Keratinocyte (primary cell): ENCODE results near the gene ARHGAP24.

Experiments
- EZH2 ChIP-seq: IDR thresholded peaks from one replicate; pipeline ENCODE4 v1.6.1; 2012; ENCODE audit warnings: inconsistent platforms, mild to moderate bottlenecking, low read length, moderate library complexity
- TF ChIP-seq, protein P1 (sequence below), 3 experiments: IDR thresholded peaks in 1 of 3; conservative IDR thresholded peaks in 1 of 3; optimal IDR thresholded peaks in 1 of 3; 2 replicates in 2 of 3; 3 replicates in 1 of 3; pipeline versions ENCODE3 to v1.5.1; 2011; ENCODE audit warnings: low read length in 3 of 3, mild to moderate bottlenecking in 3 of 3, moderate library complexity in 2 of 3, control low read depth in 1 of 3, inconsistent platforms in 1 of 3; ENCODE audit not compliant: insufficient read depth in 2 of 3; ENCODE audit errors: extremely low read depth in 1 of 3

DNA sequence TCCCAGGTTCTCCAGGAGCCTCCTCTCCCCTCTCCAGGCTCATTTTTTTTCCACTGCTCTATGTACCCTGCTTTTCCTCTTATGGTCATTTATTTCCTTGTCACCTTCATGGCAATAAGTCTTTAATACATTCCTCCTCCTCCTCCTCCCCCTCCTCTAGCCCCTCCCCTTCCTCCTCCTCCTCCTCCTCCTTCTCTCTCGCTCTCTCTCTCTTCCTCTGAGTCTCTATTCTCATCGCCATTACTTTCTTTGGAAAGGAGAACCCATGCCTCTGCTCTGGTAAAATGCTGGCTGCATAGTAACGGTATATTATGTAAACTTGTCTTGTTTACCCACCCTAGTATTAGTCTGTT lies 35.7 kb downstream of the ARHGAP24 start:
- TF ChIP-seq, protein P1, sequence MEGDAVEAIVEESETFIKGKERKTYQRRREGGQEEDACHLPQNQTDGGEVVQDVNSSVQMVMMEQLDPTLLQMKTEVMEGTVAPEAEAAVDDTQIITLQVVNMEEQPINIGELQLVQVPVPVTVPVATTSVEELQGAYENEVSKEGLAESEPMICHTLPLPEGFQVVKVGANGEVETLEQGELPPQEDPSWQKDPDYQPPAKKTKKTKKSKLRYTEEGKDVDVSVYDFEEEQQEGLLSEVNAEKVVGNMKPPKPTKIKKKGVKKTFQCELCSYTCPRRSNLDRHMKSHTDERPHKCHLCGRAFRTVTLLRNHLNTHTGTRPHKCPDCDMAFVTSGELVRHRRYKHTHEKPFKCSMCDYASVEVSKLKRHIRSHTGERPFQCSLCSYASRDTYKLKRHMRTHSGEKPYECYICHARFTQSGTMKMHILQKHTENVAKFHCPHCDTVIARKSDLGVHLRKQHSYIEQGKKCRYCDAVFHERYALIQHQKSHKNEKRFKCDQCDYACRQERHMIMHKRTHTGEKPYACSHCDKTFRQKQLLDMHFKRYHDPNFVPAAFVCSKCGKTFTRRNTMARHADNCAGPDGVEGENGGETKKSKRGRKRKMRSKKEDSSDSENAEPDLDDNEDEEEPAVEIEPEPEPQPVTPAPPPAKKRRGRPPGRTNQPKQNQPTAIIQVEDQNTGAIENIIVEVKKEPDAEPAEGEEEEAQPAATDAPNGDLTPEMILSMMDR (optimal IDR thresholded peaks at IDR 0.05 in 1 of 3, IDR thresholded peaks at IDR 0.05 in 1 of 3, conservative IDR thresholded peaks at IDR 0.05 in 1 of 3; ENCODE audit: extremely low read depth in 1 of 3, insufficient read depth in 2 of 3, low read length in 3 of 3): no peak
- TF ChIP-seq EZH2: no peak
